Mucosa of descending colon (tissue), 3 donors: ENCODE measurements around the gene NEU1. TPM values are rescaled to one million over a fixed set of nuclear protein-coding genes. Genes with fewer than 3 reads are reported as not detected.

Experiments
- ATAC-seq: fragments of 200-7000 bp; cut with Tn5 transposase; one replicate; pipeline ENCODE4 v1.9.1; 2020; ENCODE audit warnings: mild to moderate bottlenecking, moderate library complexity
- DNase-seq, 3 donors: peaks; one replicate each; pipeline ENCODE4 v3.0.0-alpha.2; 2020
- H3K36me3 ChIP-seq: fragments of 200-600 bp; one replicate; pipeline ENCODE4 v1.8.0; 2021; ENCODE audit warnings: low read depth, mild to moderate bottlenecking
- H3K4me1 ChIP-seq: fragments of 200-600 bp; one replicate; pipeline ENCODE4 v1.8.0; 2021; ENCODE audit warnings: low read depth, mild to moderate bottlenecking
- H3K4me3 ChIP-seq: fragments of 200-600 bp; one replicate; pipeline ENCODE4 v1.8.0; 2021; ENCODE audit warnings: mild to moderate bottlenecking
- H3K9me3 ChIP-seq: fragments of 200-600 bp; one replicate; pipeline ENCODE4 v1.8.0; 2021; ENCODE audit warnings: mild to moderate bottlenecking
- intact Hi-C, 2 donors: fragments of 100-400 bp; cut with DNase I in 1 of 2; cut with micrococcal nuclease in 1 of 2; formaldehyde crosslinking; loops; one replicate each; pipeline versions ENCODE4 v1.11.0 to v1.11.1; 2022; cut with DNase I, micrococcal nuclease
- total RNA-seq, 3 donors: library from RNA; stranded (reverse); fragmentation: NEBNext Ultra II Directional in 2 of 3; extraction: Animal tissue kit (Norgen Biotek cat#: 25700) in 2 of 3; gene quantifications; one replicate each; pipeline versions ENCODE4 v1.2.1 to v1.2.4, GENCODE V29; 2021 to 2023
- TF ChIP-seq, protein P1 (sequence below): fragments of 200-600 bp; IDR thresholded peaks from one replicate; pipeline ENCODE4 v1.8.0; 2022; ENCODE audit warnings: antibody characterized with exemption, mild to moderate bottlenecking
- donor health status: DM: no; HTN: no; CAD: no; lungs with moderate emphysema.
- donor health status: DM: no; HTN: no; CAD: no.
- donor health status: DM: no; HTN: yes; CAD: no.

NEU1 gene
- total RNA-seq, 3 donors from 2014 or later = 44.0 to 65.7 (median 45.0) TPM

DNA sequence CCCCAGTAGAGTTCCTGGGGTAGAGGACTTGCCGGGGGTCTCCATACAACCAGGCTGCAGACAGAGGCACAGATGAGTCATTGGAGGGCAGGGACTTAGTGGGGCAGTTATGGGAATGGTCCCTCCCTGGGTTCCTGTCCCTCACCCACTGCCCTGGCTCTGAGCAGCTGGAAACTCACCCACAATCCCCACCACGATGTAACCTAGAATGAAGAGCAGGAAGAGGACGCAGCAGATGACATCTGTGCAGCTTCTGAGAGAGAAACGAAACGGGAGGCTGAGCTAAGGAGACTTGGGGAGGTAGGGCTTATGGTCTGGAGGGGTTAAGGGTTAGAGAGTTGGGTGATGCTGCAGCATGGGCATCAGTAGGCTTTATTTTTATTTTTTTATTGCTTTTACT, 13.3 kb upstream of the NEU1 start:
- H3K4me1 ChIP-seq = peaks cover 32% of the 10 kb centered on the region
- TF ChIP-seq, protein P1, sequence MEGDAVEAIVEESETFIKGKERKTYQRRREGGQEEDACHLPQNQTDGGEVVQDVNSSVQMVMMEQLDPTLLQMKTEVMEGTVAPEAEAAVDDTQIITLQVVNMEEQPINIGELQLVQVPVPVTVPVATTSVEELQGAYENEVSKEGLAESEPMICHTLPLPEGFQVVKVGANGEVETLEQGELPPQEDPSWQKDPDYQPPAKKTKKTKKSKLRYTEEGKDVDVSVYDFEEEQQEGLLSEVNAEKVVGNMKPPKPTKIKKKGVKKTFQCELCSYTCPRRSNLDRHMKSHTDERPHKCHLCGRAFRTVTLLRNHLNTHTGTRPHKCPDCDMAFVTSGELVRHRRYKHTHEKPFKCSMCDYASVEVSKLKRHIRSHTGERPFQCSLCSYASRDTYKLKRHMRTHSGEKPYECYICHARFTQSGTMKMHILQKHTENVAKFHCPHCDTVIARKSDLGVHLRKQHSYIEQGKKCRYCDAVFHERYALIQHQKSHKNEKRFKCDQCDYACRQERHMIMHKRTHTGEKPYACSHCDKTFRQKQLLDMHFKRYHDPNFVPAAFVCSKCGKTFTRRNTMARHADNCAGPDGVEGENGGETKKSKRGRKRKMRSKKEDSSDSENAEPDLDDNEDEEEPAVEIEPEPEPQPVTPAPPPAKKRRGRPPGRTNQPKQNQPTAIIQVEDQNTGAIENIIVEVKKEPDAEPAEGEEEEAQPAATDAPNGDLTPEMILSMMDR = no peak
- DNase-seq (no peak), ATAC-seq (no peak)
- H3K4me3 ChIP-seq = no peak overlapping the region
- H3K36me3 ChIP-seq = peaks cover 7% of the 10 kb centered on the region
- H3K9me3 ChIP-seq = no peaks in the 10 kb centered on the region
- intact Hi-C loops = no loop called here

DNA sequence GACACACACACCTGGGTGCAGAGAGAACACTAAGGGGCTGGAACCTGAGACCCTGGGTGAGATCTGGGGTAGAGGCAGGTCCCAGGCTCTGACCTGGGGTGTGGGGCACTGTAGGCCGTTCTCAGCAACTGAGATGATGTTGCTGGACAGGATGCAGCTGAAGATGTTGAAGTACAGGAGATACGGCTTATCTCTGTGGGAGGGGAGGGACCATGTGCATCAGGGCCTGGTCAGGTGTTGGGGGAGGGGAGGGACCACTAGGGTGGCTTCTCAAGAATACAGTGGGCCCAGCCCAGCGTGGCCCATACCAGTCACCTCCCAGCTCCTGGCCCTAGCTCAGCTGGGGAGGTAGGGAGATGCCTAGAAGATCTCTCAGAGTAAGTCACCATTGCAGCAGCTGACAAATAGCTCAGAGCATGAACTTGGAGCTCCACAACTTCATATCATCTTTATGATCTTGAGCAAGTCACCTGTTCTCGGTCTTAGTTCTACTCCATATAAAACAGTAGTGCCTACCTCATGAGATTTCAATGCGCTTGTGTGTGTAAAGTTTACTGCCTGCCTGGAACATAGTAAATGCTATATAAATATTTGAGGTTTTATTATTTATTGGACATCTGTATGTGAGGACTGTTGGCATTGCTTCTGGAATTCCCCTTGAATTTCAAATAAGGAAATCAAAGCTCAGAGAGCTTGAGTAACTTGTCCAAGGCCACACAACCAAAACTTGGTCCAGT, 12.4 kb upstream of the NEU1 start:
- H3K4me3 ChIP-seq = no peak overlapping the region
- H3K4me1 ChIP-seq = peaks cover 32% of the 10 kb centered on the region
- H3K9me3 ChIP-seq = no peaks in the 10 kb centered on the region
- TF ChIP-seq, protein P1 = no peak
- peak; percentile 35 for ATAC-seq
- no peak for DNase-seq
- intact Hi-C loops = no loop called here
- H3K36me3 ChIP-seq = no peaks in the 10 kb centered on the region

DNA sequence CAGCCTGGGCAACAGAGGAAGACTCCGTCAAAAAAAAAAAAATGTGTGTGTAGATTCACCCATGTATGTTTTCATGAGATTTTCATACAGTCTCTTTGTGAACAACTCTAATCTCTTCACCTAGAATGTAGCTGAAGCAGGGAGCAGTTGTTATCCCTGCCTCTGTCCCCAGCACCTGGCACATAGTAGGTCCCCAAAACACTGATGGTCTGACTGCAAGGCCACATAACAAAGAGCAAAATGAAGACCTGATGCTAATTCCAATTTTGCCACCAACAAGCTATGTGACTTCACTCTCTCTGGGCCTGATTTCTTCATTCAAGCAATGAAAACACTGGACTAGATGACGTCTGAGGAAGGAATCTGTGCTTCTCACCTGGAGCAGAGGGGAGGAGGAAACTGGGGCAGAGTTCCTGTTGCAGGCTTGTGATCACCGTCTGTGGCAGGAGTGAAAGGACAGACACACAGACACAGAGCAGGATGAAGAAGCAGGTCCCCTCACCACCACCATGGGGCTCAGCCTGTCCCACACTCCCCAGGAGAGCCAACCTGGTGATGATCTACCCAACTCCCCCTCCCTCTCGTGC, 11.6 kb upstream of the NEU1 start:
- H3K4me1 ChIP-seq = peaks cover 25% of the 10 kb centered on the region
- ATAC-seq (no peak), DNase-seq (no peak)
- intact Hi-C loops = no loop called here
- H3K4me3 ChIP-seq = no peak overlapping the region
- H3K9me3 ChIP-seq = no peaks in the 10 kb centered on the region
- no peaks in the 10 kb centered on the region for H3K36me3 ChIP-seq
- TF ChIP-seq, protein P1 = no peak

DNA sequence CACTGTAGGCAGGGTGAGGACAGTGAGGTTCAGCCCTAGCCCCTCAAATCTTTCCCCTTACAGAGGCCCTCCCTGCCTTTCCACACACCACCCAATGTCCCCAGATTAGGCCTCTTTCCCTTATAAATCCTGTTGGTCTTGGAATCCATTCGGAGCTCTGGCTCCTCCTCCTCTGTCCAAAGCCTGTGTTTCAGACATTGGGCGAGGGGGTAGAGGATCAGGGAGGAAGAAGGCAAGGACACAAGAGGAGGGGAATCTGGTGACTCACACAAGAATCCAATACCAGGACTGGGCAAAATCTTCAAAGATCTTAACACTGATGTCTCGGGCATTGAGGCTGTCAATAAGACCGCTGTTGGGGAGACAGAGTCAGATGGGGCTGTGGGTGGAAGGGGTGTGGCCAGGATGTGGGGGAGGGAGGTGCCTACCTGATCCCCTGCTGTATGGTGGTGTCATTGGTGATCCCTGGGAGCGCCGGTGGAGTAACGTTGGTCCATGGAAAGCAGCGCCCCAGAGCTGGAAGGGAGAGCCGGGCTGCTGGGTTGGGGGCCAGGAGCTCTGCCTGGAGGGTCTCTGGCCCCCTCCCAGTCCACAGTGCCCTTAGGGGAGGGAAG, 8.5 kb upstream of the NEU1 start:
- TF ChIP-seq, protein P1 = no peak
- ATAC-seq (no peak), DNase-seq (no peak)
- Histone ChIP-seq H3K4me3 (no peak overlapping the region), H3K4me1 (peaks cover 17% of the 10 kb centered on the region), H3K36me3 (no peaks in the 10 kb centered on the region), H3K9me3 (no peaks in the 10 kb centered on the region)
- intact Hi-C loops = no loop called here

DNA sequence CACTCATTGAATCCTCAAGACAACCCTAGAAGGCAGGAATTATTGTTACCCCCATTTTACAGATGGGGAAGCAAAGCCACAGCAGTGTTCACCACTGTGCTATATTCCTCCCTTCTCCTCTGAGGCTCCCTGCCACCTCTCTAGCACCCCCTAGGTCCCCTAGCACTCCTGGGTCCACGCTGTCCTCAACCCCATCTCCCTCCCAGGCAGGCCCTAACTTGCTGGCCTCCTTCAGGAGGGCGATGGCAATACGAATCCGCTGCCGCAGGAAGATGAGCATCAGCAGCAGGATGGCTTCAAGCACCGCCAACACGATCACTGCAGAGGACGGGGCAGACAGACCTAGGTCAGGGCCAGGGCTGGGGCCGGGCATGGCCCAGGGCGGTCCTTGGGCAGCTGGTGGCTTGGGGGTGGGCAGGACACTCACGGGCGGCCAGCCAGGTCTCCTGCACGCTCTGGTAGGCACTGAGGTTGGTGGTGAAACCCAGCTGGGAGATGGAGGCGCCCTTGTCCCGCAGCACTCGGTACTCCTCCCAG, 7.8 kb upstream of the NEU1 start:
- intact Hi-C loops = no loop called here

More for the DNA sequence above, 7.8 kb upstream of the NEU1 start:
- ATAC-seq = no peak
- peaks cover 10% of the 10 kb centered on the region for H3K4me1 ChIP-seq
- no peak overlapping the region for H3K4me3 ChIP-seq
- DNase-seq = no peak
- no peaks in the 10 kb centered on the region for H3K36me3 ChIP-seq
- TF ChIP-seq, protein P1 = no peak
- no peaks in the 10 kb centered on the region for H3K9me3 ChIP-seq
